Kidney tubule cell (primary cell): Measurements from ENCODE around the gene DNAJC10.

ENCODE experiments used
- DNase-seq: peaks from one replicate; pipeline ENCODE4 v3.0.0-alpha.2; 2018; ENCODE audit warnings: low spot score

Gene DNAJC10

GRCh38 chr2:182784777-182785176, 68.7 kb downstream of the DNAJC10 start:
- peak; percentile 40 for DNase-seq

DNA sequence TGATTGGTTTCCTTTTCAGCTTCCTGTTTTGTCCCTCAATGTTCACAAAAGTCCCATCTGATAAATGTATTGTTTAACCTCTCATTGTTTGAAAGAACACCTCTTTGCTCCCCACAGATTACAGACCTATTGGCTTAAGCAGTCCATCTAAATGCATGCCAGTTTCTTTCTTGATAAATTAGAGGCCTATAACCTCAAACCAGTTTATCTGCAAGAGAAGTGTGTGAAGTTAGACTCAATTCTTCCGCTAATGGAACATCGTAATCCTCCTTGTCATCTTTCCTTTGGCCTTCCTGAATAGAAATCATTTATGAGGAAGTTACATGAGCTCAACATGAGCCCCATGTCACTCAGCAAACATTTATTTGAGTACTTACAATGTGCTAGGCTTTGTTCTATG, 76.4 kb downstream of the DNAJC10 start:
- no peak for DNase-seq

DNA sequence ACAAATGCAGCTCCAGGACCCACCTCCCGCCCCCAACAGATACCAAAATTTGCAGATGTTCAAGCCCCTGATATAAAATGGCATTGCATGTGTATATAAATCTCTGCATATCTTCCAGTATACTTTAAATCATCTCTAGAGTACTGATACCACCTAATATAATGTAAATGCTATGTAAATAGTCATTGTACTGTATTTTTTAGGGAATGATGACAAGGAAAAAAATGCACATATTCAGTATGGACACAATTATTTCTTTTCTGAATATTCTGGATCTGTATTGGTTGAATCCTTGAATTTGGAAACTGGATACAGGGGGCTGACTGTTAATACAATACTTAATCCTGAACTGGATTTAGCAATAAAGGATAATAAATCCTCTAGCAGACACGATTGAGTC, 82.7 kb downstream of the DNAJC10 start:
- no peak for DNase-seq

DNA sequence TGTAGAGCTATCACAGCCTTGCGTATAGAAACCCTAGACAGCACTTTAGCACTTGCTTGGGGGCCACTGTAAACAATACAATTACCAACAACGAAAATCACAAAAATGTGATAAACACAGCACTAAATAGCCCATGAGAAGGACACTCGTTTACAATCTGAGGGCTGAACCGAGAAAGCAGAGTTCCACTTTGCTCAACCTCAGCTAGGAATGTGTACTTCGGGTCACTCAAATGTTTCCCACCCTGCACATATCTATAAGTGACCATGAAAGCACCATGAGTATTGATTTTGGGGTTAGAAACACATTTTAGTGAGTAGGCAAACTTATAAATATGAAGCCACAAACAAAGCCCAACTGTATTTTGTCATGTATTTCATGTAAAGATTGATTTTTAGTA, 88.1 kb downstream of the DNAJC10 start:
- DNase-seq, result no peak

DNA sequence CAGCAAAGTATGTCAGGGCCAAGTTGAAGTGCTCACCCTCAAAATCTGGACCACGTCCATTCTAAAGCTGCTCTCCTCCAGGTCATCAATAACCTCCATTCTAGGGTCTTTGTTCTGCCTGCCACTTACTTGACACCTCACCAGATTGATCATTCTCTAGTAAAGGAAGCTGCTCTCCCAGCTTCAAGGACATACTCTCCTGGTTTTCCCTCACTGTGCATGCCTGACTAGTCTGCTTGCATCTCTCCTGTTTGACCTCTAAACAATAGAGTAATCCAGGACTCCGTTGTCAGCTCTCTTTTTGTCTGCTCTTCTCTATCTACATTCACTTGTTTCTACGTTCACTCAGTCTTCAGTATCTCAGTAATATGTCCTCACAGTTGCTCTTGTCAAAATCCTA, 91.3 kb downstream of the DNAJC10 start:
- DNase-seq, result no peak

- DNase-seq, result no peak
Observed at GRCh38 chr2:182810087-182810486, 94.0 kb downstream of the DNAJC10 start.

DNA sequence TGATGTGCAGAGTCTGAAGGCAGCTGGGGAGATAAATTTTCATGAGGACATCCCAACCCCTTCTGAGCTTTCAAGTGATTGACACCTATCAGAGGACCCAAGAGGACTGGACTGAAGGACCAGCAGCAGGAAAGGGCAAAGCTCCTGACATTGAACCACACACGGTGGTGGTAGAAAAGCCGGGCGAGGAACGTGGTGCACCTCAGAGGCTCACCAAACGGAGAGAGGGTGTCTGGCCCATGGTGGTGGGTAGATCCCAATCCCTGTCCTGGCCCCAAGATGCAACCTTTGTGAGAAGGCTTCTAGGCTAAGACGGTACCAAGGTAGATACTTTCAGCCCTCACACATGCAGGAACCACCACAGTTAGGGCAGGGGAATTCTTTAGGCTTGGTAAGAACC, 98.3 kb downstream of the DNAJC10 start:
- no peak for DNase-seq

GRCh38 chr2:182814804-182815203, 98.7 kb downstream of the DNAJC10 start:
- DNase-seq, result no peak

GRCh38 chr2:182816866-182817265, 100.8 kb downstream of the DNAJC10 start:
- DNase-seq, result no peak

DNA sequence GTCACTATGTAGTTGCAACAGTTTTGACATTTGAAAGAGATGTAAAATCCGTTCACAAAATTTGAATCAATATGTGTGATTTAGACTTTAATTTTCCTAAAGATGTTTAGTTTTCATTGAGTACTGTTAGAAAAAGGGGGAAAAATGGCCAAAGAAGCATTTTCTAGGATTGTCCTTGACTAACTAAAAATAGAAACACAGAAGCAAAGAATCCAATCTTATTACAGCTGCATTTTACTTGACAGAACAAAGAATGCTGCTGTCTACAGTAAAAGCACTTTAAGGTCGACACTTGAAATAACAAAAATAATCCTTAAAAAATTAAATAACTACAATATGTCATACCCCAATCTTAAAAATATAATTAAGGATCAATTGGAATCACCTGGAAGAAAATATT, 101.5 kb downstream of the DNAJC10 start:
- no peak for DNase-seq

DNA sequence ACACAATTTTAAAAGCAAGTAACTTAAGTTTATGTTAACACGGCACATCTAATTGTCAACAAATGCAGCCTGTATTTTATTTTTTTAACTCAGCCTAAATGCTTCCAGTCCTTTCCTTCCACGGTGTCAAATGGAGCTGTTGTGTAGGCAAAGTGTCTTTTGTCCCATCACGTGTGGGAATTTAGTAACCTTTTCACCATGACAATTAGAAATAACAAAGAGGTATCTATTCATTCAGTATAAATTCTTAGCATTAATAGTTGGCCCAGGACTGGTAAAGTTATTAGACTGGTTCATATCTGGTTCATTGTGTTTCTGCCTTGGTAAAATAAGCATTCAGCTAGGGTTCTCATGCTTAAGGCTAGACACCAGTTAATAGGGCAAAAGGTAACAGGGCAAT, 102.4 kb downstream of the DNAJC10 start:
- DNase-seq, result no peak

DNA sequence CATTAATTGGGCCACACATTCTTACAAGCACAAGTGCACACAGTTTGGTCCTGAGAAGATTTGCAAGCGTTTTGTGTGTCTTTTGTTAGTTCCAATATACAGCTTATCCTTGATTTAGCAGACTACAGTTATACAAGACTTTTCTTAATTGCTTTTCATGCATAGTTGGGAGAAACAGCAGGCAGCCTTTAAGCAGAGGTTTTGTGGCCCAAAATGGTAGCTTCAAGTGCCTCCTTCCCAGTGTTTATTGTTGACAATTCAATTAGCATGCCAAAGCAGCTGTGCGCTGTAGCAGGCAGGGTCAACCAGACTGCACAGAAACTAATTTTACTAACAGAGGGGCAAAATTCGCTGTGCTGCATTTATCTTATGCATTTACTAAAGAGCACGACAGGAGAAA, 102.9 kb downstream of the DNAJC10 start:
- no peak for DNase-seq

DNA sequence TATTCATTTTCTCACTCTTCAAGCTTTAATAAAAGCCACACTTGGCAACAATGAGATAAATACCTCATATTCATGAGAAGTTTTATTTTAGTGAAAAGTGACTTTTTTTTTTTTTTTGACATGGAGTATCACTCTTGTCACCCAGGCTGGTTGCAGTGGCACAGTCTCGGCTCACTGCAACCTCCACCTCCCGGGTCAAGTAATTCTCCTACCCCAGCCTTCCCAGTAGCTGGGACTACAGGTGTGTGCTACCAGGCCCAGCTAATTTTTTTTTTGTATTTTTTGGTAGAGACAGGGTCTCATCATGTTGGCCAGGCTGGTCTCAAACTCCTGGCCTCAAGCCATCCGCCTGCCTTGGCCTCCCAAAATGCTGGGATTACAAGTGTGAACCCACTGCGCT, 103.4 kb downstream of the DNAJC10 start:
- DNase-seq, result no peak

GRCh38 chr2:182821182-182821581, 105.1 kb downstream of the DNAJC10 start:
- DNase-seq, result peak; percentile 8

DNA sequence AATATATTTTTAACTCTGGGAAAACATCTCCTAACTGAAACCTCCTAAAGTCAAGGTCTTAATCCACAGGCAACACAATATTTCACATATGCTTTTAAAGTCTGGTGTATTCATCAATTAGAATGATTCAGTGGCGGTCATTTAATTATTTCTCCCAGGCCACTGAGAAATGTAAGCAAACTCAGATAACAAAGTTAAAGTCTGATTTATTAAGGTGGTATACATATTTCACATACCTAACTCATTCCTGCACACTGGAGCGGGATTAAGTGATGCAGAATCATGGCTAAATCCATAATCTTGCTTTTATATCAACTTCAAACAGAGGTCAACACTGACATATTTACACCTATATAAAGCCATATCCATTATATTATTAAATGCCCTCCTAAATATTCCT, 106.7 kb downstream of the DNAJC10 start:
- DNase-seq, result no peak

DNA sequence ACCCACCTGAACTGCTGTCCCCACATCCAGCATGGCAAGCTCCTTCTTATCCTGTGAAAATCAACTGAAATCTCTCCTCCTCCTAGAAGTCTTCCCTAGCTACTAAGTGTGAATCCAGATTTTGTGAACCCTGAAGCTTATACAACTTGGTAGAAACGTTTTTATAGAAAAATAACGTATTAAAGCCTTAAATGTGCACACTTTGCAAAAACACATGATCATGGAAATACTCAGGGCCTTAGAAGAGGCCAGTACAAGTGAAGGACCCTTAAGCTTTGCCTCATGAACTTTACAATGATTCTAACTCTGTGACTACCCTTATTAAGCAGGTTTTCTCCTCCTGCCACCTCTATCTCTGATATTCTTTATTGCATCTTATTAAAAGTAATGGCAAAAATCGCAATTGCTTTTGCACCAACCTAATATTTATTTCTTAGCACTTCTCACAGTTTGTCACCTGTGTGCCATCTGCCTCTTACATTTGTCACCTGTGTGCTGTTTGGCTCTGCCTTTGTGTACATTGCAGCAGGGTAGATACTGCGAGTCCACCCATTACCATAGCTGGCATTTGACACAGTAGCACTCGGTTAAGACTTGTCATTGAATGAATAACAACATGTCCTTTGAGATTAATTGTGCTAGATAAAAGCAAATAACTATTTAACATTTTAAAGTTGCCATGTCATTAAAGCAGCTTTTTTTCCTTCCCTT, 108.2 kb downstream of the DNAJC10 start:
- DNase-seq, result no peak

GRCh38 chr2:182824767-182825158, 108.7 kb downstream of the DNAJC10 start:
- DNase-seq, result no peak

GRCh38 chr2:182826064-182826463, 110.0 kb downstream of the DNAJC10 start:
- no peak for DNase-seq

- no peak for DNase-seq
Observed at GRCh38 chr2:182826496-182826895, 110.4 kb downstream of the DNAJC10 start.

- DNase-seq, result no peak
Observed at GRCh38 chr2:182827182-182827879, 111.3 kb downstream of the DNAJC10 start.

DNA sequence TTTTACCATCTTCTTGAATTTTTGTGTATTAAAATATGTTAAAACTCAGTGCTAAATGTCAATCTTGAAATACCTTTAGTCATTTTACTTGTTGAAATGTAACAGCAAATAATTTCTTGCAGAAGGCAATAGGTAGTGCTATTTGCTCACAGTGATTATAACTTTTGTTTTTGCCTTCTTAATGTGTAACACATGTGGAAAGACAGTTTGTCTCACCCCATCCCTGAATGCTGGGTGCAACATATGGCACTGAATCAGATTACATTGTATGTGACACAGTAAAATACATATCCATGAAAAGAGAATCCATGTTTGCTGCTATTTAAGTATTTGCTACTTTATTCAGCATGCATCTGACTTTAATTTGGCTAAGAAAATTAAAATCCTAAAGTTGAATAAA, 115.0 kb downstream of the DNAJC10 start:
- DNase-seq, result no peak

DNA sequence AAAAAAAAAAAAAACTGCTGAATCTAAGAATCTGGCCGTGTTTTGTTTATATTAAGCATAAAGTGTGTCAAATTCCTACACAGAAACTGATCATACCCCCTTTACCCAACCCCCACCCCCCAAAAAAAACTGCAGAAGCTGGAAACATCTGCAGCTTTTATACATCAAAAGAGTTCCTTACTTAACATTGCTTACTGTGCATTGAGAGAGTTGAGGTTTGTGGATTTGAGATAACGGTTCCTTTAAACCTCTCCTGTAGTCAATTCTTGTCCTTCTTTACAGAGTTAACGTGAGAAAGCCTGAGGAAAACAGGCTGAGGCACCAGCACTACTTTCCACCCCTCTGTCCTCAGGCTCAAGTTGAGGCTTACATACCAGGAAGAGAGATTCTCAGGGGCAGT, 115.9 kb downstream of the DNAJC10 start:
- no peak for DNase-seq

GRCh38 chr2:182833084-182833854, 117.2 kb downstream of the DNAJC10 start:
- no peak for DNase-seq
